Immature natural killer cell (primary cell): ENCODE results near the gene POLG2. TPM values are rescaled to one million over a fixed set of nuclear protein-coding genes. Genes with fewer than 3 reads are reported as not detected.
"Not testable (repeated sequence)": the region's sequence is repeated elsewhere in the genome, so short reads cannot be mapped to it uniquely, and the experiment has no call there.

Experiments used
- DNase-seq, 3 donors: peaks; one replicate each; pipeline ENCODE4 v3.0.0; 2022; ENCODE audit warnings: mixed read lengths in 1 of 3
- H3K27ac Mint-ChIP-seq, 6 donors: one replicate each; pipeline ENCODE4 v1.8.0; 2020; ENCODE audit warnings: mixed read lengths in 6 of 6, mild to moderate bottlenecking in 5 of 6, inconsistent platforms in 4 of 6, moderate library complexity in 3 of 6
- H3K27me3 Mint-ChIP-seq, 3 donors: one replicate each; pipeline ENCODE4 v1.8.0; 2020 to 2021; ENCODE audit warnings: low read depth in 3 of 3, mild to moderate bottlenecking in 3 of 3, mixed read lengths in 3 of 3, moderate library complexity in 3 of 3, inconsistent platforms in 1 of 3
- H3K36me3 Mint-ChIP-seq, 3 donors: one replicate each; pipeline ENCODE4 v1.8.0; 2020; ENCODE audit warnings: mixed read lengths in 3 of 3, inconsistent platforms in 2 of 3, mild to moderate bottlenecking in 2 of 3
- H3K4me1 Mint-ChIP-seq, 2 donors: one replicate each; pipeline ENCODE4 v1.8.0; 2020; ENCODE audit warnings: inconsistent platforms in 2 of 2, mild to moderate bottlenecking in 2 of 2, mixed read lengths in 2 of 2, moderate library complexity in 1 of 2
- H3K4me3 Mint-ChIP-seq, 5 donors: one replicate each; pipeline ENCODE4 v1.8.0; 2020; ENCODE audit warnings: mild to moderate bottlenecking in 5 of 5, mixed read lengths in 5 of 5, inconsistent platforms in 3 of 5, moderate library complexity in 3 of 5
- H3K9me3 Mint-ChIP-seq, 6 donors: one replicate each; pipeline ENCODE4 v1.8.0; 2020; ENCODE audit warnings: mild to moderate bottlenecking in 6 of 6, mixed read lengths in 6 of 6, inconsistent platforms in 4 of 6, moderate library complexity in 3 of 6
- polyA plus RNA-seq, 3 donors: library from polyadenylated mRNA; unstranded; fragments of 300-500 nt; fragmentation: Illumina TruSeq; gene quantifications; one replicate each; pipeline ENCODE4 v1.2.3, GENCODE V29; 2021

POLG2 gene
- polyA plus RNA-seq, 3 donors from 2014 or later, result 3.4 to 10.7 (median 4.3) TPM

GRCh38 chr17:64459284-64459747, 37.5 kb downstream of the POLG2 start:
- H3K27me3 Mint-ChIP-seq, result no peaks in the 10 kb centered on the region
- peaks cover 0 to 2% (median 0%) of the 10 kb centered on the region in 6 donors for H3K9me3 Mint-ChIP-seq
- H3K4me3 Mint-ChIP-seq, result no peak overlapping the region
- no peak for DNase-seq
- peaks cover 16 to 20% of the 10 kb centered on the region in 2 donors for H3K4me1 Mint-ChIP-seq
- no peaks in the 10 kb centered on the region for H3K36me3 Mint-ChIP-seq
- H3K27ac Mint-ChIP-seq, result no peak overlapping the region

GRCh38 chr17:64458756-64459155, 38.1 kb downstream of the POLG2 start:
- Mint-ChIP-seq H3K9me3 (peaks cover 0 to 2% (median 0%) of the 10 kb centered on the region in 6 donors), H3K36me3 (no peaks in the 10 kb centered on the region), H3K27ac (no peak overlapping the region), H3K27me3 (no peaks in the 10 kb centered on the region), H3K4me3 (no peak overlapping the region), H3K4me1 (peaks cover 16 to 20% of the 10 kb centered on the region in 2 donors)
- no peak for DNase-seq

- H3K4me1 Mint-ChIP-seq, result peaks cover 16 to 20% of the 10 kb centered on the region in 2 donors
- H3K36me3 Mint-ChIP-seq, result no peaks in the 10 kb centered on the region
- peaks cover 0 to 2% (median 0%) of the 10 kb centered on the region in 6 donors for H3K9me3 Mint-ChIP-seq
- H3K27me3 Mint-ChIP-seq, result peaks cover 0 to 1% (median 0%) of the 10 kb centered on the region in 3 donors
- no peak overlapping the region for H3K4me3 Mint-ChIP-seq
- H3K27ac Mint-ChIP-seq, result peak overlapping the region in 2 of 6 donors; percentile 3 to 6
- DNase-seq, result no peak
Observed at GRCh38 chr17:64457156-64457555, 39.7 kb downstream of the POLG2 start.

- H3K27me3 Mint-ChIP-seq, result peaks cover 0 to 1% (median 0%) of the 10 kb centered on the region in 3 donors
- peaks cover 16 to 20% of the 10 kb centered on the region in 2 donors for H3K4me1 Mint-ChIP-seq
- DNase-seq, result peak in 1 of 3 donors; percentile 18
- H3K9me3 Mint-ChIP-seq, result peaks cover 0 to 2% (median 0%) of the 10 kb centered on the region in 6 donors
- H3K36me3 Mint-ChIP-seq, result no peaks in the 10 kb centered on the region
- peak overlapping the region in 4 of 5 donors; percentile 30 to 70 (median 54) for H3K4me3 Mint-ChIP-seq
- peak overlapping the region; percentile 62 to 86 (median 82) for H3K27ac Mint-ChIP-seq
Observed at GRCh38 chr17:64455993-64456885, 40.6 kb downstream of the POLG2 start.

- Mint-ChIP-seq H3K27me3 (peaks cover 1 to 2% (median 2%) of the 10 kb centered on the region in 3 donors), H3K27ac (peak overlapping the region in 1 of 6 donors; percentile 11), H3K4me1 (peaks cover 4 to 8% of the 10 kb centered on the region in 2 donors), H3K9me3 (peaks cover 0 to 1% (median 0%) of the 10 kb centered on the region in 6 donors), H3K36me3 (no peaks in the 10 kb centered on the region), H3K4me3 (no peak overlapping the region)
- DNase-seq, result no peak
Observed at GRCh38 chr17:64449545-64449944, 47.3 kb downstream of the POLG2 start.

- no peak for DNase-seq
Observed at GRCh38 chr17:64448665-64449512, 48.0 kb downstream of the POLG2 start, which contains the start of gene MILR1. MILR1 (plus strand) TSS chr17:64449115; CDS start chr17:64449169, 54 bp downstream.

GRCh38 chr17:64447526-64447925, 49.3 kb downstream of the POLG2 start:
- Mint-ChIP-seq H3K4me3 (no peak overlapping the region), H3K27ac (no peak overlapping the region), H3K27me3 (peaks cover 0 to 2% (median 2%) of the 10 kb centered on the region in 3 donors), H3K4me1 (peaks cover 8 to 16% of the 10 kb centered on the region in 2 donors), H3K9me3 (peaks cover 0 to 1% (median 0%) of the 10 kb centered on the region in 6 donors), H3K36me3 (no peaks in the 10 kb centered on the region)
- DNase-seq, result no peak

More at GRCh38 chr17:64448665-64449512, 48.0 kb downstream of the POLG2 start, which contains the start of gene MILR1:
- Mint-ChIP-seq H3K4me1 (peaks cover 4 to 10% of the 10 kb centered on the region in 2 donors), H3K4me3 (peak within 1 kb of the TSS in 1 of 5 donors; percentile 30), H3K9me3 (peaks cover 0 to 1% (median 0%) of the 10 kb centered on the region in 6 donors), H3K27ac (peak within 1 kb of the TSS in 3 of 6 donors; percentile 0 to 55 (median 11)), H3K36me3 (no peaks in the 10 kb centered on the region), H3K27me3 (peaks cover 1 to 2% (median 2%) of the 10 kb centered on the region in 3 donors)

GRCh38 chr17:64443086-64443760, 53.6 kb downstream of the POLG2 start:
- Mint-ChIP-seq H3K4me3 (no peak overlapping the region), H3K9me3 (peaks cover 6 to 15% (median 10%) of the 10 kb centered on the region in 6 donors), H3K4me1 (peaks cover 15 to 25% of the 10 kb centered on the region in 2 donors), H3K27me3 (peaks cover 0 to 3% (median 0%) of the 10 kb centered on the region in 3 donors), H3K27ac (peak overlapping the region in 1 of 6 donors; percentile 12), H3K36me3 (peaks cover 9 to 11% (median 11%) of the 10 kb centered on the region in 3 donors)
- DNase-seq, result no peak

GRCh38 chr17:64442541-64442971, 54.3 kb downstream of the POLG2 start:
- Mint-ChIP-seq H3K9me3 (peaks cover 9 to 22% (median 14%) of the 10 kb centered on the region in 6 donors), H3K4me3 (peak overlapping the region; percentile 61 to 76 (median 64)), H3K4me1 (peaks cover 15 to 25% of the 10 kb centered on the region in 2 donors), H3K27me3 (peaks cover 0 to 3% (median 0%) of the 10 kb centered on the region in 3 donors), H3K27ac (peak overlapping the region in 5 of 6 donors; percentile 5 to 88 (median 40)), H3K36me3 (peaks cover 10 to 14% (median 11%) of the 10 kb centered on the region in 3 donors)
- no peak for DNase-seq

GRCh38 chr17:64441772-64442540, 54.9 kb downstream of the POLG2 start:
- Mint-ChIP-seq H3K36me3 (peaks cover 13 to 20% (median 14%) of the 10 kb centered on the region in 3 donors), H3K4me3 (peak overlapping the region; percentile 61 to 76 (median 64)), H3K9me3 (peaks cover 8 to 28% (median 17%) of the 10 kb centered on the region in 6 donors), H3K27me3 (peaks cover 0 to 3% (median 0%) of the 10 kb centered on the region in 3 donors), H3K4me1 (peaks cover 15 to 25% of the 10 kb centered on the region in 2 donors), H3K27ac (peak overlapping the region; percentile 5 to 88 (median 71))
- peak in 1 of 3 donors; percentile 24 for DNase-seq

- peaks cover 0 to 4% (median 0%) of the 10 kb centered on the region in 3 donors for H3K27me3 Mint-ChIP-seq
- H3K36me3 Mint-ChIP-seq, result peaks cover 14 to 22% (median 15%) of the 10 kb centered on the region in 3 donors
- no peak overlapping the region for H3K4me3 Mint-ChIP-seq
- DNase-seq, result no peak
- H3K27ac Mint-ChIP-seq, result peak overlapping the region in 1 of 6 donors; percentile 49
- peaks cover 15 to 25% of the 10 kb centered on the region in 2 donors for H3K4me1 Mint-ChIP-seq
- H3K9me3 Mint-ChIP-seq, result peaks cover 8 to 31% (median 17%) of the 10 kb centered on the region in 6 donors
Observed at GRCh38 chr17:64439956-64440355, 56.9 kb downstream of the POLG2 start.

- not testable (repeated sequence) for H3K4me3 Mint-ChIP-seq, H3K27ac Mint-ChIP-seq, DNase-seq
Observed at GRCh38 chr17:64439521-64439920, 57.3 kb downstream of the POLG2 start.

More at GRCh38 chr17:64439521-64439920, 57.3 kb downstream of the POLG2 start:
- Mint-ChIP-seq H3K4me1 (peaks cover 15 to 25% of the 10 kb centered on the region in 2 donors), H3K36me3 (peaks cover 14 to 22% (median 15%) of the 10 kb centered on the region in 3 donors), H3K9me3 (peaks cover 8 to 31% (median 17%) of the 10 kb centered on the region in 6 donors)
- H3K27me3 Mint-ChIP-seq, result not testable (repeated sequence)
